NCI-H446 treated with DMSO at 0.1 percent for 48 hours (cell line): ENCODE data around the gene CIAO3.

Experiments
- DNase-seq: peaks from one replicate; lab custom pipeline; 2025; lab: John Stamatoyannopoulos, UW

The CIAO3 gene

DNA sequence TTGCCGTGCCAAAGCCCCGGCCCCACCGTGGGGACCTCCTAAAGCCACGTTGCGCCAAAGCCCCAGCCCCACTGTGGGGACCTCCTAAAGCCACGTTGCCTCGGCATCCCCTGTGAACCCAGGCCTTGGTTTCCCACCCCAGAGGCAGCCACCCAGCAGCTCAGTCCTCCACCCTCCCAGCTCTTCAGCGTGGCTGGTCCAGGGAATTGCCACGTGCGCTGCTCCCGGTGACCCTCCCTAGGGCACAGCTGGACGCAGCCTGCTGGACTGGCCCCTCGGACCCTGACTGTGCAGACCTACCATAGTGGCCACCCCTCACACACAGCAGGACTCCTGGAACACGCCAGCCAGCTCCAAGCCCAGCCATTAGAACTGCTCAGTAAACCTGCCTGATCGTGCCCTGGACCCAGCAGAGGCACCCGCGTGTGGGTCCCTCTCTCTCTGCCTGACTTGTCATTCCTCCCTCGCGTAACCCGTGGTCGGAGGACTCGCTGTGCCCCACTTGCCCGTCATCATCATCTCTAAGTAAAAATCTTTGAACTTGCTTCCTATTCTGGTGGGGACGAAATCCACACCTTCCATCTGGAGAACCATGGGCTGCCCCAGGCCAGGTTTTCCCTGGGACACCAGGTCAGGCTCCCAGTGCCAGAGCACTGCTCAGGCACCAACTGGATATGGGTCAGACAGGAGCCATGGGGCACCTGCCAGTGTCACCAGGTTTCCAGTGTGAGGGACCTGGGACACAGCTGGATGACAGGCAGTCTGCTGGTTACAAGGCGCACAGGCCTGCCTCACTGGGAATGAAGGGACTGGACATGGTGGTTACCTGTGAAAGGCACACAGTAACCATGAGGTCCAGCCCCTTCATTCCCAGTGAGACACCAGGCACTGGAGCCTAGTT is 5.6 kb downstream of the CIAO3 start:
- no peak for DNase-seq

DNA sequence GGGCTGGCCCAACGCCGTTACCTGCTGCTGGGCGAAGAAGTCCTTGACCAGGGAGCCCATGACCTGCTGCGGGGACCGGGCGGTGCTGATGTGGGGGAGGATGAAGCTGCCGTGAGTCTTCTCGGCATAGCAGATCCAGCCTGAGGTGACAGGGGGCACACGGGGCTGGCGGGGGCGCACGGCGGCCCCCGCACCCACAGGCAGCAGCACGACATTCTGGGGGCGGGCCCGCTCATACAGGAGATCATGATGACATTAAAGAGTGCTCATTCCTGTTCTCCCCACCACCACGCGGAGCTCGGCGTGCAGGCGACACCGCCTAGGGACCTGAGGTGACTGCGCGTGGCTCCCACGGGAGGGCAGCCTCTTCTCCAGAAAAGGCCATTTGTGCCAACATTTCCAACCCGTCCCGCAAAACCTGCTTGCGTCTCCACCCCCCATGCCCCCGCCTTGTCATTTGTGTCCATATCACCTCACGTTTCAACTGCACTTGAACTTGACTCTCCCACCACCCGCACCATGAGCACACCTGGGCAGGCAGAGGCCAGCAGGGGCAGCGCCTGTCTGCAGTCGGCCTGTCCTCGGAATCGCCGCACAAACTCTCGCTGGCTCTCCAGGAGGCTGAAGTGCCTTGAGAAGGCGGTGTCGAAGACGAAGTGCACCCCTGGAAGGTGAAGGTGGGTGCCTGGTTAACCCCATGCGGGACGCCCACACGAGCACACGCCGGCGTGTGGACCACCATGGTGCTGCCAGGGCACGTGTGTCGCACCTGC is 6.4 kb downstream of the CIAO3 start:
- DNase-seq = no peak

DNA sequence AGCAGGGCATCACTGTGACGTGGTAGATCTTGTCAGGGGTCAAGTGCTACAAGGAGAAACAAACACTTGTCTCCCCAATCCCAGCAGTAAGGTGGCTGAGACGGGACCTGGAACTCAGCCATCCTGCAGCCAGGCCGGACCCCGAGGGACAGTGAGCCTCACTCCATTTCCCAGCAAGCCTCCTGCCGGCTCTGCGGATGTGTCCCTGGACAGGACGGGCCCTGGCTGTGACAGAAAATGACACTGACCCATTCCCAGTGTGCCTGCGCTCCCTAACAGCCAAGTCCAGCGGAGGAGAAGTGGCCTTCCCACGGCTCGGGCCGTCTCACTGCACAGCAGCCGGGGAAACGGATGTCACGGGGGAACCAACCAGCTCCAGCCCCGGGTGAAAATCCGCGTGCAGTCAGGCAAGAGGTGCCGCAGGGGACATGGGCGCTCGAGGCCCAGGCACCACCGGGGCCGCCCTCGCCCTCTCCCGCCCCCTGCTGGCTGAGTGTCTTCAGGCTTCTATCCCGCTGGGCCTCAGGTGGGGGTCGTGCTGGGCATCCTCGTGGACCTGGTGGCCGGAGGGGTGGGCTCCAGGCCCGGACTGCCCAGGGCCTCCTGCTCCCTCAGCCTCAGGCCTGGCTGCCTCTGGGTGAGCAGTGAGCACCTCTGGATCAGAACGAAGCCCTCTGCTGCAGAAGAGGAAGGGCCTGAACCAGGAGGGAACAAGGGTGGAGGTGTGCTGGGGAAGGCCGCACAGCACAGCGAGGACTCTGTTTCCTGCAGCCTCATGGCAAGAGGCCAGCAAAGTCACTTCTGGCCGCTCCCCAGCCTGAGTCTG is 7.2 kb downstream of the CIAO3 start:
- DNase-seq = no peak

DNA sequence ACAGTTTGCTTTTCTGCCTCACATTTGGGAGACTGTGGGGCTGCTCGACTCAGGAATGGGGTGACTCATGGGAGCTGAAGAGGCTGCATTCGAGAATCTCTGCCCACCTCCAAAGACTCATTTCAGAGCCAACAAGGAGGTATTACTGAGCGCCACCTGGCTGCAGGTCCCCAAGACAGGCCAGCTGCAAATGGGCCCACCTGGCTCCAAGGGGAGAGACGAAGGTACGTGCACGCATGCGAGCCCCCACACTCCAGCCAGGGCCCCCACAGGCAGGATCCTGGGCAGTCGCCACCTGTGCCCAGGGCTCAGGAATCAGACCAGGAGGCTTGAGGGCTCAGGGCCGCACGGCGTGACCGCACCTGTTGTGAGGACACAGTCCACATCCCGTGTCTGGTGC is 7.9 kb downstream of the CIAO3 start:
- no peak for DNase-seq

DNA sequence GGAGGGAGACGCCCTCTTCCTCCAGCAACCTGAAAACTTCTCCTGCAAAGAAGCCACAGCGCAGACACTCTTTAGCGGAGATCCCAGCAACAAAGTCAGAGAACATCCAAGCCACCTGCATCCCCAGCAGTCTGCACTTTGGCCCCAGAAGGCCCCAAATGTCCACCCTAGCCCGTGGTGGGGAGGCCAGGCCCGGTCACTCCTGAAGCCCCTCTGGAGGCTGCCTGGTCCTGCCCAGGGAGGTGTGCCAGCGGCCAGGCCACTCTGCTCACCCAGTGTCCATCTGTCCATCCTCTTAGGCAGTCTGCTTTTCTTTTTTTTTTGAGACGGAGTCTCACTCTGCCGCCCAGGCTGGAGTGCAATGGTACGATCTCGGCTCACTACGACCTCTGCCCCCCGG is 8.5 kb downstream of the CIAO3 start:
- no peak for DNase-seq

DNA sequence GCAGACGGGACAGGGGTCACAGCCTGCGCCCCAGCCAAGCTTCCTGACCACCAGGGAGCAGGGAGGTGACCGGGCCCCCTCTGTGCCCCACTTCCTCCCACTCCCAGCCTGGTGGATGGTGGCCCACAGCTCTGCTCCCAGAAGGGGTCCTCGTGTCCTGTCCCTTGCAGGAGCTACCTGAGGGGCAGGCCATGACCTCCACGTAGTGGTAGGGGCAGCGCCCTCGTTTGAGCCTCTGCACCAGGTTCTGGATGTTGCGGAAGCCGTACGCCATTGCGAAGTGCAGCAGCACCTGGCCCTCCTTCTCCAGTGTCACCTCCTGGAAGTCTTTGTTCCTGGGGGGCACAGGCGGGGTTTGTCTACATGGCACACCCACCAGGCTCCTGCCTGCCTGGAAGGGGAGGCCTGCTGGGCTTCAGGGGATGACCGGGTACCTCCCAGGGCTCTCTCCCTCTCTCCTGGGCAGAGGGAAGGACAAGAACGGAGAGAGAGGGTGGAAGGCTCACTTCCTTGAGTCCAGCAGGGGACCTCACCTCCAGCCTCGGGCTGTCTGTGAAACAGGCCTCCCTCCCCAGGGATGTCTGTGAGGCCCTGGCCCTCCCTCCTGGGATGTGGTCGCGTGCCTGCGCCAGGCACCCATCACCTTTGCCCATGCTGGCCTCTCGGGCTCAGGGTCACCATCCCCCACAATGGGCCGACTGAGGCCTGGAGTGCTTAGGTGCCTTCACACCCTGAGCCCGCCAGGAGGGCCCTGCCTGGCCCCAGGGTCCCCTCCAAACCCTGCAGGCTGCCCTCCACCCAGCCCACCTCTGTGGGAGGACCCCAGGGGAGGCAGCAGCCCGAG is 9.9 kb downstream of the CIAO3 start:
- DNase-seq = no peak

DNA sequence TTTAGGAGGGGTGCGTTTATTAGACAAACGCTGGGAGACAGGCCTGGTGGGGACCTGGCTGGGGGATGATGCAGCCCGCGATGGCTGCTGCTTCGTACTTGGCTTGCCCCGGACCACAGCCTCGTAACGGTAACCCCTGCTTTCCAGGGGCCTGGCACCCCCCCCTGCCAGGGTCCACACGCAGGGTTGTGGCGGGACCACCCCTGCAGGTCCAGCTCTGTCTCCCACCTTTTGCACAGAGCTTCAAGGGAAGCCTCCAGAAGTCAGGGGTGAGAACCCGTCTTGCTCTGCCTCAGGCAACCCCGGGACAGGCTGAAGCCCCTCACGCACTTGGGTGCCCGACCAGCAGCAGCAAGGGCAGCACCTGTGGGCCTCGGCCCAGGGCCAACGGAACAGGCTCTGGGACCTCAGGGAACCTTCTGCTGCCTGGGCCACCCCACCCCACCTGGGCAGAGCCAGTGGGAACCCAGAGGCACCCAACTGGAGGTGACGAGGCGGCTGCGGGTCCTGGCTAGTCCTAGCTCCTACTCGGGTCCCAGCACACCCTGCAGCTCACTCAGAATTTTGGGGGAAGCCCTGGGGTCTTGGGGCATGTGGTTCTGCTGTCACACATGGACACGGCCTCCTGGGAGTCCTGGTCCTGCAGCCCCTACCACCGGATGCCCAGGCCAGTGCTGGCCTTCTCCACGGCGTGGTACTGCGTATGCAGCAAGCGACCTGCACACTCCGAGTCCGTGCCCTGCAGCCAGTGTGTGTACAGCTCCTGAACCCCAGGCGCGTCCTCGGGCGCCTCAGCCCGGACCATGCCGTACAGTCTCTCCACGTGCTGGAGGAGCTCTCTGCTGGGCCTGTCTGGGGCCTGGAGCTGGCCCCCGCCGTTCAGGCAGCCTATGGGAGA is 10.8 kb downstream of the CIAO3 start:
- DNase-seq = no peak

DNA sequence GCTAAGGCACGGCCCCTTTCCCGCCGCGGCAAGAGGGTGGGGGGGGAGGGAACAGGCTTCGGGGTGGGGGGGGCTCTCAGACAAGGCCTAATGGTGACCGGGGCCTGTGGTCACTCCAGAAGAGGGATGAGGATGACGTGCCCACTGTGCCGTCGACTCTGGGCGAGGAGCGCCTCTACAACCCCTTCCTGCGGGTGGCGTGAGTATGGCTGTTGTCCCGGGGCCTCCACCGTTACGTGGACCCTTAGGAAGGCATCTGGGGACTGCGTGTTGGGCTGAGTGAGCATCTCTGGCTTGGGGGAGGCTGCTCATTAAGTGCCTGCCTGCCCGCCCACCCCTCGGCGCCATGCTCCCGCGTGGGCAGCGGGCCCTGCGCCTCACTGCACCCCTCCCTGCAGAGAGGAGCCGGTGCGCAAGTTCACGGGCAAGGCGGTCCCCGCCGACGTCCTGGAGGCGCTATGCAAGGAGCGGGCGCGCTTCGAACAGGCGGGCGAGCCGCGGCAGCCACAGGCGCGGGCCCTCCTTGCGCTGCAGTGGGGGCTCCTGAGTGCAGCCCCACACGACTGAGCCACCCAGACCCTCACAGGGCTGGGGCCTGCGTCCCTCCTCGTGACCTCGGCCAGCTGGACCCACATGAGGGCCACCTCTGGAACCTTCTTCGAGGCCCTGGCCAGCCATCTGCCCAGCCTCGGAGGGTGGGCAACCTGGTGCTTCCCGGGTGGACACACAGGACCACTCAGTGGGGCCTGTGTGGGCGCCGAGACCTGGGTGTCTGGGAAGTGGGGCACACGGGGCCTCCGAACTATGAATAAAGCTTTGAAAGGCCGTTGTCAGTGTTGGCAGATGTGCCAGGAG is 11.7 kb downstream of the CIAO3 start:
- no peak for DNase-seq

DNA sequence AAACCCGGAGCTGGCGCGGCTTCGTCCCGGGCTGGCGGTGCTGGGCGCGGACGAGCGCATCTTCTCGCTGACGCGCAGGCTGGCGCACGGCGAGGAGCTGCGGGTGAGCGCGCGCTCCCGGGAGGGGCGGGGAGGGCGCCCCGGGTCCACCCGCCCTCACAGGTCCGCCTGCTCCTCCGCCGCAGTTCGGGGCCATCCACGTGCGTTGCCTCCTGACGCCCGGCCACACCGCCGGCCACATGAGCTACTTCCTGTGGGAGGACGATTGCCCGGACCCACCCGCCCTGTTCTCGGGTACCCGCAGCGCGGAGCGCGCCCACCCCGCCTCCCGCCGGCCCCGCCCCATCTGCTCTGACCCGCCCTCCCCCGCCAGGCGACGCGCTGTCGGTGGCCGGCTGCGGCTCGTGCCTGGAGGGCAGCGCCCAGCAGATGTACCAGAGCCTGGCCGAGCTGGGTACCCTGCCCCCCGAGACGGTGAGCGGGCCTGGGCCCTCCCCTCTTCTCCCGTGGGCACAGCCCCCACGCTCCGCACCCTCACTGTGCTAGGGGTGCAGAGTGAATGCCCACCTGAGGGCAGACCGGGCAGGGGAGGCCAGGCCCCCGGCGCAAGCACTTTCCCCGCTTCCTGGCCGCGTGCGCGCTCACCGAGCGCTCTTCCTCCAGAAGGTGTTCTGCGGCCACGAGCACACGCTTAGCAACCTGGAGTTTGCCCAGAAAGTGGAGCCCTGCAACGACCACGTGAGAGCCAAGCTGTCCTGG is 12.5 kb downstream of the CIAO3 start:
- no peak for DNase-seq

DNA sequence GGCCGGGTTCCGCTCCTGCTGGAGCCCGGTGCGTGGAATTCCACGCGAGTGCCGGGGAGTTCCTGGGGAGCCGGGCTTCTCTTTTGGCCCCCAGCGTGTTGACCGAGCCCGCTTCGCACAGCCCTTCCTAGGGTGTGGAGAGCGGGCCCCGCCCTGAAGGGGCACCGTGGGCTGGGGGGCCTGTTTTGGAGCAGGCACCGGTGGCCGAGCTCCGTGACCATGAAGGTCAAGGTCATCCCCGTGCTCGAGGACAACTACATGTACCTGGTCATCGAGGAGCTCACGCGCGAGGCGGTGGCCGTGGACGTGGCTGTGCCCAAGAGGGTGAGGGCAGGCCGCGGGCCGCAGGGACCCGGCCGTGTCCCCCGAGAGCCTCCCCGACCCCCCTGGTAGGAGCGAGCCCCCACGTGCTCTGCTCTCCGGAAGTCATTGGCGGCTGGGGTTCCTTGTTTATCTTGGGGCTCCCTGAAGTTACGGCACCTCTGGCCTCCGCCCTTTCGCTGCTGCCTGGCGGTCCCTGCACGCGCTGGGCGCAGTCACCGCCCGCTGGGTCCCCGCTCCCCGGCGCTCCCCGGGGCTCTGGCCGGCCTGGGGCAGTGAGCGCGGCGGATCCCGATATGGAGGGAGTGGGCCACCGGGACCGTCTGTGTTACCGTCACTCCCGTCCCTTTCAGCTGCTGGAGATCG is 13.4 kb downstream of the CIAO3 start:
- no peak for DNase-seq

DNA sequence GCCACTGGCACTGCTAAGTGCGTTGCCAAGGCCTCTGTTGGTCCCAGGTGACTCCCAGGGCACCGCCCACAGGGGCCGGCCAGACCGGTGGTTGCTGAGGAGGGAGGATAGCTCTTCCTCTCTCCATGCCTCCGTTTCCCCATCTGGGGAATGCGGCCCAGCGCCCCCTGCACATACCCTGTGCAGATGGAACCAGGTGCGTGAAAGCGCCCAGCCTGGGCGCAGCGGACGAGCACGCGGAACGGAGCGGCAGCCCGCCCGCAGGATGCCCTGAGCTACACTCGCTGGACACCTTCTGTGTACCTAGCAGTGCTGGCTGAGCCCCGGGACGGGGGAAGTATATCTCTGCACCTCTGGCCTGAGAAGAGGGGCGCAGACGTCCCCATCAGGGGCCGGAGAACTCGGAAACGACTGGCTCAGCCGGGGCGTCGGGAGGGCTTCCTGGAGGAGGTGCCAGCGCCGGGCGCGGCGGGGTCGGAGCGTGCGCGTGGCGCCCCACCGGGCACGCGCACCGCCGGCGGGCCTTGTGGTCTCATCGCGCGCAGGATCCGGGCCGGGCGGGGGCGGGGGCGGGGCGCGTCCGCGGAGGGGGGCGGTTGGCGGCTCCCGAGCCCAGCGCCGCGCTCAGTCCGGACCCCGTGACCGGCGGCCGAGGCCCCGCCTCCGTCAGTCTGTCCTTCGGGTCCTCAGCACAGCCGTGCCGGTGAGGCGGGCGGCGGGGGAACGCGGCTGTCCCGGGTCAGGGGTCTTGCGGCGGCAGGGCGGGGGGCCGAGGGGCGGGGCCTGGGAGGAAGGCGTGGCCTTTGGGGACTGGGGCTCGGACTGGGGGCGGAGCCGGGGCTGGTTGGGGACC is 14.1 kb downstream of the CIAO3 start, which contains the start of the genes CCDC78 and HAGHL:
Gene CCDC78, minus strand, starts transcription at position 6 of the 853 bp plus-strand sequence. CDS start 76 bp downstream, outside the sequence.
Gene HAGHL, plus strand, starts transcription at position 669 of the 853 bp plus-strand sequence. CDS start 404 bp downstream, outside the sequence.
- no peak for DNase-seq

DNA sequence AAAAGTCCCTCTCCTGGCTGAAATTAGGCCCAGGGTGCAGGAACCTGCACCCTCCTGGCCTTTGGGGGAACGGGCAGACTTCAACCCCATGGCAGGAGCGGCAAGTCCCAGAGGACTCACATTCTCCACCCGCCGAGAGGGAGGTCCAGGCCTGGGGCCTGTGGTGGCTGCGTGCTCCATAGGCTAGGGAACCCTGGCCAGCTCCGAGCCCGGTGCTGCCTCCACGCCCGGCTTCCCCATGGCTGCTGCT is 14.7 kb downstream of the CIAO3 start:
- DNase-seq = no peak

DNA sequence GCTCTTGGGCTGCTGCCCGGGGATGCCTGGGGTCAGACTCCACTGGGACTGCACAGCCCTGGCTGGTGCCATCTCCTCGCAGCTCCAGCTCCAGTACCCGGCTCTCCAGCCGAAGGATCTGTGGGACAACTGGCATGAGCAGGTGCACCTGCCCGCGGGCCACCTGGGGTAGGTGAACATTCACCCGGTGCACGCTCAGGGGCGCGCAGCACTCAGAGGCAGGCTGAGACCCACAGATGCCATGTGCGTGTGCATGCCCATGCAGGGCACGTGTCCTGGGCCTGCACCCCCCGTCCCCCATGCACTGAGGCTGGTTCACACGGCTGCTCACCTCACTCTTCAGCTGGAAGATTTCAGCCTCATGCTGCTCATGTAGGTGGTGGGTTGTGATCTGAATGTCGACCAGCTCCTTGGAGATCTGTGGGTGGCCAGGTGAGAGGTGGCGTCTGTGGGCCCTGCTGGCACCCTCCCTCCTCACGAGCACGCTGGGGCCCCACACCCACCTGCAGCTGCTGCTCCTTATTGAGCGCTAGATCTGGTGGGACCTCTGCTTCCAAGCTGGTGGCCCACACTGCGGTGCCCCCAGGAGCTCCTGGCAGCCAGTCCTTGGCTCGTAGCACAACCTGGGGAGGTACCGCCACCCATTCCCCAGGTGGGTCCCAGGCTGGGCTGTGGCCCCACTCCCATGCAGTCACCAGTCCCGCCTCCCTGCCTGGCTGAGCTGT is 15.2 kb downstream of the CIAO3 start:
- no peak for DNase-seq

DNA sequence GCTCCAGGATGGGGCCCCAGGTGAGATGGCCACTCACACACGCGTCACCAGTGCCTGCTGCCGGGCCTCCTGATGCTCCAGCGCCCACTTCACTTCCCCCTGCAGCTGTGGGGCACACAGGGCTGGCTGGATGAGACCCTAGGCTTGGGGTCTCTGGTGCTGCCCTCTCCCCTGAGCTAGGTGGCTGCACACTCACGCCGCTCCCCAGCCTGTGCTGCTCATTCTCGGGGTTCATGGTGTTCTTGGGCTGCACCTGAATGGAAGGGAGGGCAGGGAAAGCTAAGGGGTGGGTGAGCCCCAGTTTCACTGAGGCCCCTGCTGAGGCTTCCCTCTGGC is 15.8 kb downstream of the CIAO3 start:
- DNase-seq = no peak

DNA sequence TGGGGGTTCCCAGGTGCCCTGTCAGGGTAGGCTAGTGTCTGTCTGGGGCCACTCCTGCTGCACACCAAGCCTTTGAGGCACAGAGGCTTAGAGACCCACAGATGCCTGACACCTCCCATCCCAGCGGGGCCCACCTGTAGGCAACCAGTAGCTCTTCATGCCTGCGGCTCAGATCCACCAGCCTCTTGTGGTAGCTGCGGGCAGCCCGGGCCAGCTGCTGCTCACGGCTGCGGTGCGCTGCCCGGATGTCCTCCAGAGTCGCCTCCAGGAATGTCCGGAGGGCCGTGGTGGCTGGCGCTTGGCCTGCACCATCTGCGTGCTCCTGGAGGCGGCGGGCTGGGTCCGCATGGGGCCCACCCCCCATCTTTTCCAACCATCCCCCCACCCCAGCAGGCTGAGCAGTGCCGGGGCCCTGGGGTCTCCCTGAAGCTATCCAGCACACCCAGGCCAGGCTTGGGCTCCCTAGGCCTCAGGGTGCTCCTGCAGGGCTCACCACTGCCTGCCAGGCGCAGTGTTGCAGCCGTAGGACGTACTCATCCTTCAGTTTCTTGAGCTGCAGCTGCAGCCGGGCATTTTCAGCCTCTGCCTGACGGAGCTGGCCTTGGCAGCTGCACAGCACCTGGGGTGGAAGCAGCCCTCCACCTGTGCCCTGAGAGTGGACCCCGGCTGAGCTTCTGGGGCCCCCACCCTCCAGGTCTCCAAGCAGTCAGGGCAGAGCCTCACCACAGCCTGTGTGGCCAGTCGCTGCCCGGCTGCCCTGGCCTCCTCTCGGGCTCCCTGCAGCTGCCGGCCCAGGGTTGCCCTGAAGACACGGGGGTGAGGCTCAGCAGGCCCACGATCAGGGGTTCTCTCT is 16.4 kb downstream of the CIAO3 start:
- DNase-seq = no peak

DNA sequence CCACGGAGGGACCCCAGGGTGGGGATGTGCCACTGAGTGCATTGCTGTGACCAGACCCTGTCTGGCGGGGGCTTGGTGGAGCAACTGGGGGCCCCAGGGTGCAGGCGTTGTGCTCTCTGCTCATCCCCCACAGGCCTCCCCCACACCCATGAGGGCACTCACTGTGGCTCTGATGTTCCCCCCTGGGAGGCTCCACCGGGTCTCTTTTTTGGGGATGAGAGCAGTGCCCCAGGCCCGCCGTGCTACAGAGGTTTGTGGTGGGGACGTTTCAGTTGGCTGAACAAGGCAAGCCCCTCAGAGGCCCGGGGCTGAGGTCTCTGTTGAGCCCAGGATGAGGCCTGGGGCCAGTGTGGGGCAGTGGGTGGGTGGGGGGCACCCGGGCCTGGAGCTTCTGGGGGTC is 17.1 kb downstream of the CIAO3 start:
- DNase-seq = no peak
